ENCODE measurements around the gene ALPP. TPM values are rescaled to one million over a fixed set of nuclear protein-coding genes. Genes with fewer than 3 reads are reported as not detected.
"Not testable (repeated sequence)": the region's sequence is repeated elsewhere in the genome, so short reads cannot be mapped to it uniquely, and the experiment has no call there.

The ALPP gene
- total RNA-seq, 1 experiment from 2014 or later, result 0.45 TPM

DNA sequence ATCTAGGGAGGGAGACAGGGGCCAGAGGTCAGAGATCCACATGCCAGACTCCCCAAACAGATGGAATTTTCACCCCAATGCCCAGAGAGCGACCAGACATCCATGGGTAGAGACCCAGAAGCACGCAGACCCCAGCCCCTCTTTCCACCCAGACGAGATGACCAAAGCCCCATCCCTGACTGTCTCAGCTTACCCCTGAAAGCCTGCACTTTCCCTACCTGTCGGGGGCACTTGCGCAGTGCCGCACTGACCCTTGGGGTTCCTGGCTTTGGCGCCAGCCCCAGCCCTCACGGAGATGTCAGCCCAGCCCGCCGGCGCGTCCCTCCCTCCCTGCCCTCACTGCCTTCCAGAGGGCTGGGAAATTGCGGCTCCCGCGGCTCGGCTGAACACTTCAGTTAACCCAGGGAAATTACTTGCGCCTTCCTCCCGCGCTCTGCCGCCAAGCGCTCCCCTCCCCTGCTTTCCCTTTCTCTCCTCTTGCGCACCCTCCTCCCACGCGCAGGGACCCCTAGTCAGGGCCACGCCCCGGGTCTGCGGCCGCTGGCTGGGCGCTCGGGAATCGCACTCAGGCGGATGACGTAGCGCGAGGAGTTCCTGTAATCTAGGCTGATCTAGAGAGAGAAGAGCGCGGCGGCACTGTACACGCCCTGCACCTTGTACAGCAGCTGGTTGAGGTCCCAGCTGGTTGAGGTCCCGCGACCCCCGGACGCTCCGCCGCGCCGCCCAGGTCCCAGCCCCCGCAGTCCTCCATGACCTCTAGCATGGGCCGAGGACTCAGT is 40.1 kb downstream of the ALPP start:
- peaks cover 19% of the 10 kb centered on the region; the same call in 1 of the 2 replicates for H3K9me3 ChIP-seq (replicated peaks)
- H3K27me3 ChIP-seq (replicated peaks), result peaks cover 49% of the 10 kb centered on the region
- DNase-seq (ENCODE audit: low read depth in 1 of 2, low spot score in 2 of 2), result peak in 1 of 2 experiments; percentile 28
- H3K4me1 ChIP-seq (replicated peaks), result peaks cover 24% of the 10 kb centered on the region
- no peak overlapping the region for H3K27ac ChIP-seq
- H3K4me3 ChIP-seq, result peak overlapping the region; percentile 28
- H3K36me3 ChIP-seq, result no peaks in the 10 kb centered on the region

GRCh38 chr2:232419245-232420072 is 40.9 kb downstream of the ALPP start:
- Histone ChIP-seq H3K4me1 (replicated peaks) (peaks cover 24% of the 10 kb centered on the region), H3K9me3 (replicated peaks) (peaks cover 19% of the 10 kb centered on the region; the same call in 1 of the 2 replicates), H3K4me3 (no peak overlapping the region), H3K27ac (no peak overlapping the region), H3K36me3 (no peaks in the 10 kb centered on the region), H3K27me3 (replicated peaks) (peaks cover 53% of the 10 kb centered on the region)
- no peak for DNase-seq (ENCODE audit: low read depth in 1 of 2, low spot score in 2 of 2)

- peaks cover 19% of the 10 kb centered on the region; the same call in 1 of the 2 replicates for H3K9me3 ChIP-seq (replicated peaks)
- H3K4me3 ChIP-seq, result no peak overlapping the region
- peaks cover 24% of the 10 kb centered on the region for H3K4me1 ChIP-seq (replicated peaks)
- H3K27me3 ChIP-seq (replicated peaks), result peaks cover 59% of the 10 kb centered on the region
- no peak for DNase-seq (ENCODE audit: low read depth in 1 of 2, low spot score in 2 of 2)
- H3K36me3 ChIP-seq, result no peaks in the 10 kb centered on the region
- no peak overlapping the region for H3K27ac ChIP-seq
Observed at GRCh38 chr2:232420073-232420454, 41.5 kb downstream of the ALPP start.

GRCh38 chr2:232420463-232421188 is 42.1 kb downstream of the ALPP start:
- 0 out of 2 replicates have a peak overlapping the region, but pooled peaks have one; percentile 6 for H3K4me3 ChIP-seq
- H3K27me3 ChIP-seq (replicated peaks), result peaks cover 65% of the 10 kb centered on the region
- no peaks in the 10 kb centered on the region for H3K36me3 ChIP-seq
- no peak overlapping the region for H3K27ac ChIP-seq
- DNase-seq (ENCODE audit: low read depth in 1 of 2, low spot score in 2 of 2), result no peak
- H3K9me3 ChIP-seq (replicated peaks), result peaks cover 19% of the 10 kb centered on the region; the same call in 1 of the 2 replicates
- H3K4me1 ChIP-seq (replicated peaks), result peaks cover 24% of the 10 kb centered on the region

DNA sequence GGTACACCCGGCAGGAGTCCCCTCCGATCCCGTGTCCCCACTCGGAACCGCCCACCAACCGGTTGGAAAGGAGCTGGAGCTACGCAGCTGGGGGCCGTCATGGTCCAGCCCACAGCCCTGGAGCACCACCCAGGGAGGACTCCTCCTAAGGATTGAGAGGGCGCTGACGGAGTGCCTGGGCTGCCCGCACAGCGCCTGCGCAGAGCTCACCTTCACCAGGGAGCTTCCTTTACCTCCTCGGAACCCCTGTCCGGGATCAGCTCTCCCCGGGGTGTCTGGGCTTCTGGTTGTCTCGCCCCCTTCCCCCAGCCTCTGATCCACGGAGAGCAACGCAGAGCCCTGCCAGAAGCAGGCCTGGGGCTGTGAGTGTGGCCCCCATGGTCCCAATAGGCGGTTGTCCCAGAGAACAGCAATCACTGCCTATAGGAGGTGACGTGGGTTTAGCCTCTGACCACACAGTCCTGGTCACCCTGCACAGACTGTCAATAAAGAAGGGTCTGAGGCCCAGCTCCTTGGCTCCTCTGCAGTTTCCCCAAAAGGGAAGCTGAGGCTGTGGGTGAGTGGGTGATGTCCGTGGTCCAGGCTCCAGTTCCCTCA is 42.7 kb downstream of the ALPP start:
- Histone ChIP-seq H3K9me3 (replicated peaks) (peaks cover 19% of the 10 kb centered on the region; the same call in 1 of the 2 replicates), H3K4me3 (no peak overlapping the region), H3K36me3 (no peaks in the 10 kb centered on the region), H3K27me3 (replicated peaks) (peaks cover 68% of the 10 kb centered on the region), H3K27ac (no peak overlapping the region), H3K4me1 (replicated peaks) (peaks cover 24% of the 10 kb centered on the region)
- DNase-seq (ENCODE audit: low read depth in 1 of 2, low spot score in 2 of 2), result no peak

GRCh38 chr2:232422051-232422450 is 43.5 kb downstream of the ALPP start:
- peaks cover 68% of the 10 kb centered on the region for H3K27me3 ChIP-seq (replicated peaks)
- H3K36me3 ChIP-seq, result no peaks in the 10 kb centered on the region
- no peak overlapping the region for H3K27ac ChIP-seq
- H3K9me3 ChIP-seq (replicated peaks), result peaks cover 19% of the 10 kb centered on the region; the same call in 1 of the 2 replicates
- H3K4me3 ChIP-seq, result no peak overlapping the region
- DNase-seq (ENCODE audit: low read depth in 1 of 2, low spot score in 2 of 2), result no peak
- H3K4me1 ChIP-seq (replicated peaks), result peaks cover 24% of the 10 kb centered on the region

DNA sequence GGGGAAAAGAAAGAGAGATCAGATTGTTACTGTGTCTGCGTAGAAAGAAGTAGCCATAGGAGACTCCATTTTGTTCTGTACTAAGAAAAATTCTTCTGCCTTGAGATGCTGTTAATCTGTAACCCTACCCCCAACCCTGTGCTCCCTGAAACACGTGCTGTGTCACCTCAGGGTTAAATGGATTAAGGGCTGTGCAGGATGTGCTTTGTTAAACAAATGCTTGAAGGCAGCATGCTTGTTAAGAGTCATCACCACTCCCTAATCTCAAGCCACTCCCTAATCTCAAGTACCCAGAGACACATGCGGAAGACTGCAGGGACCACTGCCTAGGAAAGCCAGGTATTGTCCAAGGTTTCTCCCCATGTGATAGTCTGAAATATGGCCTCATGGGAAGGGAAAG is 44.4 kb downstream of the ALPP start:
- H3K27me3 ChIP-seq (replicated peaks), result peaks cover 70% of the 10 kb centered on the region
- not testable (repeated sequence) for H3K27ac ChIP-seq; H3K4me3 ChIP-seq; DNase-seq (ENCODE audit: low read depth in 1 of 2, low spot score in 2 of 2); H3K36me3 ChIP-seq
- peaks cover 24% of the 10 kb centered on the region for H3K4me1 ChIP-seq (replicated peaks)
- H3K9me3 ChIP-seq (replicated peaks), result peaks cover 19% of the 10 kb centered on the region; the same call in 1 of the 2 replicates

DNA sequence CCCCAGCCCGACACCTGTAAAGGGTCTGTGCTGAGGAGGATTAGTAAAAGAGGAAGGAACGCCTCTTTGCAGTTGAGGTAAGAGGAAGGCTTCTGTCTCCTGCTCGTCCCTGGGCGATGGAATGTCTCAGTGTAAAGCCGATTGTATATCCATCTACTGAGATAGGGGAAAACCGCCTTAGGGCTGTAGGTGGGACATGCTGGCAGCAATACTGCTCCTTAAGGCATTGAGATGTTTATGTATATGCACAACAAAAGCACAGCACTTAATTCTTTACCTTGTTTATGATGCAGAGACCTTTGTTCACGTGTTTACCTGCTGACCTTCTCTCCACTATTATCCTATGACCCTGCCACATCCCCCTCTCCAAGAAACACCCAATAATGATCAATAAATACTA is 44.9 kb downstream of the ALPP start:
- not testable (repeated sequence) for H3K4me3 ChIP-seq; H3K36me3 ChIP-seq; H3K27ac ChIP-seq; DNase-seq (ENCODE audit: low read depth in 1 of 2, low spot score in 2 of 2)
- peaks cover 19% of the 10 kb centered on the region; the same call in 1 of the 2 replicates for H3K9me3 ChIP-seq (replicated peaks)
- peaks cover 66% of the 10 kb centered on the region for H3K27me3 ChIP-seq (replicated peaks)
- peaks cover 24% of the 10 kb centered on the region for H3K4me1 ChIP-seq (replicated peaks)

- H3K4me3 ChIP-seq, result no peak overlapping the region
- H3K4me1 ChIP-seq (replicated peaks), result peaks cover 15% of the 10 kb centered on the region
- no peaks in the 10 kb centered on the region for H3K36me3 ChIP-seq
- H3K27ac ChIP-seq, result no peak overlapping the region
- H3K27me3 ChIP-seq (replicated peaks), result 0 out of 2 replicates have a peak, but pooled peaks cover 3% of the 10 kb centered on the region
- DNase-seq (ENCODE audit: low read depth in 1 of 2, low spot score in 2 of 2), result no peak
- no peaks in the 10 kb centered on the region for H3K9me3 ChIP-seq (replicated peaks)
Observed at GRCh38 chr2:232431705-232432590, 53.4 kb downstream of the ALPP start.

Other genes starting within 250 kb of the ALPP start
- 0.03 TPM in 1 of 2 replicates, not detected in the other for gene ALPG, start 28.1 kb downstream of the ALPP start, total RNA-seq (2014; rRNA removed; shearing (Covaris generic))
- gene ALPI, start 77.4 kb downstream of the ALPP start, total RNA-seq (2014; rRNA removed; shearing (Covaris generic)), result not detected in 2 replicates
- not detected in 2 replicates for gene ECEL1, start 109.1 kb downstream of the ALPP start, total RNA-seq (2014; rRNA removed; shearing (Covaris generic))
- not detected in 2 replicates for gene PRSS56, start 141.6 kb downstream of the ALPP start, total RNA-seq (2014; rRNA removed; shearing (Covaris generic))
- gene CHRND, start 147.4 kb downstream of the ALPP start, total RNA-seq (2014; rRNA removed; shearing (Covaris generic)), result not detected in 2 replicates
- not detected in 2 replicates for gene CHRNG, start 160.9 kb downstream of the ALPP start, total RNA-seq (2014; rRNA removed; shearing (Covaris generic))
- 3.7 and 5.0 TPM in 2 replicates for gene TIGD1, start 171.8 kb downstream of the ALPP start, total RNA-seq (2014; rRNA removed; shearing (Covaris generic))
- 105 and 124 TPM in 2 replicates for gene EIF4E2, start 171.9 kb downstream of the ALPP start, total RNA-seq (2014; rRNA removed; shearing (Covaris generic))